ENCODE data around the gene GALNT8.

DNA sequence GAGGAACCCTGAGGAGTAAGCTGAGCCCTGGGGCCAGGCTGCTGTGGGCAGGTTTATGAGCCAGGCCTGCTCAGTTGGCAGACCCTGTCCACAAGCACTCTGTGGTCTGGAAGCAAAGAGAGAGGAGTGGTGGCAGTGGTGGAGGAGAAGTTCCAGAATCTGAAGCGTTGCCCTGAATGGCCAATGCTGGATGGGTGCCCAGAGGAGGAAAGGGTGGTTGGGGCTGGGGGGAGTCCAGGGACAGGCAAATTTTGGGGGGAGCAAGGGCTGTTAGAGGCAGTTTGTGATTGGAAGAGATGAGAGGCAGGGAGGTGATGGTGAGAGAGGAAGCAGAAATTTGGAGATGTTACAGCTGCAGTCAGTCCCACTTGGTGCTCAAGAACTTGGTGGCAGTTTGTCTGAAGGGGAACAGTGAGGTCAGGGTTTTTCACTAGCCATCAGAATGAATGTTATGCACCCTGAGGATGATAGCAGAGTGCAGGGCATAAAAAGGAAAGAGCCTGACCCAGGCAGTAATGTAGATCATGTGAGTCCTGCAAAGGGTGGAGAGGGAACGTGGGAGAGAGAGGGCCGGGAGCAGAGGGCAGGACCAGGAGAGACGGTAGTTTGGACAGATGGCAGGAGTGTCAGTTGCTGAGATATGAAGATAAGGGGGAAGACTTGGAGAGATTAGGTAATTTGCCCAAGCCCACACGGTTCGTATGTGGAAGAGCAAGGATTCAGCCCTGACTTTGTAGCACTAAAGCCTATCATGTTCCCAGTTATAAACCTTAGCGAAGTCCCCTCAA, 51.2 kb downstream of the GALNT8 start:
- TF ChIP-seq, protein P1, sequence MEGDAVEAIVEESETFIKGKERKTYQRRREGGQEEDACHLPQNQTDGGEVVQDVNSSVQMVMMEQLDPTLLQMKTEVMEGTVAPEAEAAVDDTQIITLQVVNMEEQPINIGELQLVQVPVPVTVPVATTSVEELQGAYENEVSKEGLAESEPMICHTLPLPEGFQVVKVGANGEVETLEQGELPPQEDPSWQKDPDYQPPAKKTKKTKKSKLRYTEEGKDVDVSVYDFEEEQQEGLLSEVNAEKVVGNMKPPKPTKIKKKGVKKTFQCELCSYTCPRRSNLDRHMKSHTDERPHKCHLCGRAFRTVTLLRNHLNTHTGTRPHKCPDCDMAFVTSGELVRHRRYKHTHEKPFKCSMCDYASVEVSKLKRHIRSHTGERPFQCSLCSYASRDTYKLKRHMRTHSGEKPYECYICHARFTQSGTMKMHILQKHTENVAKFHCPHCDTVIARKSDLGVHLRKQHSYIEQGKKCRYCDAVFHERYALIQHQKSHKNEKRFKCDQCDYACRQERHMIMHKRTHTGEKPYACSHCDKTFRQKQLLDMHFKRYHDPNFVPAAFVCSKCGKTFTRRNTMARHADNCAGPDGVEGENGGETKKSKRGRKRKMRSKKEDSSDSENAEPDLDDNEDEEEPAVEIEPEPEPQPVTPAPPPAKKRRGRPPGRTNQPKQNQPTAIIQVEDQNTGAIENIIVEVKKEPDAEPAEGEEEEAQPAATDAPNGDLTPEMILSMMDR (IDR thresholded peaks at IDR 0.05 in 2 of 3, conservative IDR thresholded peaks at IDR 0.05 in 1 of 3; ENCODE audit: borderline replicate concordance in 1 of 3, insufficient read depth in 1 of 3, low read depth in 2 of 3, low read length in 2 of 3) = no peak
- TF ChIP-seq SRF (IDR thresholded peaks at IDR 0.05; ENCODE audit: low read depth) (no peak), EZH2 (IDR thresholded peaks at IDR 0.05) (no peak), TCF7L2 (IDR thresholded peaks at IDR 0.05; ENCODE audit: borderline replicate concordance, extremely low read depth, insufficient read depth, insufficient read length) (no peak), POLR2A (IDR thresholded peaks at IDR 0.05; ENCODE audit: borderline replicate concordance, extremely low read depth, insufficient read depth, insufficient read length) (no peak), ZNF274 (IDR thresholded peaks at IDR 0.05; ENCODE audit: low read depth, low read length) (no peak)
- TF ChIP-seq, protein P2, sequence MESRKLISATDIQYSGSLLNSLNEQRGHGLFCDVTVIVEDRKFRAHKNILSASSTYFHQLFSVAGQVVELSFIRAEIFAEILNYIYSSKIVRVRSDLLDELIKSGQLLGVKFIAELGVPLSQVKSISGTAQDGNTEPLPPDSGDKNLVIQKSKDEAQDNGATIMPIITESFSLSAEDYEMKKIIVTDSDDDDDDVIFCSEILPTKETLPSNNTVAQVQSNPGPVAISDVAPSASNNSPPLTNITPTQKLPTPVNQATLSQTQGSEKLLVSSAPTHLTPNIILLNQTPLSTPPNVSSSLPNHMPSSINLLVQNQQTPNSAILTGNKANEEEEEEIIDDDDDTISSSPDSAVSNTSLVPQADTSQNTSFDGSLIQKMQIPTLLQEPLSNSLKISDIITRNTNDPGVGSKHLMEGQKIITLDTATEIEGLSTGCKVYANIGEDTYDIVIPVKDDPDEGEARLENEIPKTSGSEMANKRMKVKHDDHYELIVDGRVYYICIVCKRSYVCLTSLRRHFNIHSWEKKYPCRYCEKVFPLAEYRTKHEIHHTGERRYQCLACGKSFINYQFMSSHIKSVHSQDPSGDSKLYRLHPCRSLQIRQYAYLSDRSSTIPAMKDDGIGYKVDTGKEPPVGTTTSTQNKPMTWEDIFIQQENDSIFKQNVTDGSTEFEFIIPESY (IDR thresholded peaks at IDR 0.05; ENCODE audit: extremely low read depth, insufficient replicate concordance, low read length) = no peak

Measured in HCT116 (cell line).